Upper lobe of left lung (tissue), 6 donors: Measurements from ENCODE around the gene BMPR1B. TPM values are rescaled to one million over a fixed set of nuclear protein-coding genes. Genes with fewer than 3 reads are reported as not detected.

Experiments used
- ATAC-seq, 2 donors: fragments of 200-7000 bp; cut with Tn5 transposase; one replicate each; pipeline ENCODE4 v1.9.1; 2022; ENCODE audit warnings: mild to moderate bottlenecking in 2 of 2, moderate library complexity in 2 of 2; ENCODE audit not compliant: low FRiP score in 2 of 2
- DNase-seq, 2 donors: peaks; one replicate each; pipeline ENCODE4 v3.0.0-alpha.2; 2019 to 2020
- H3K27ac ChIP-seq, 4 donors: fragments of 200-600 bp; sonication (generic); one replicate each; pipeline ENCODE4 v1.5.1; 2016 to 2019
- H3K27me3 ChIP-seq, 4 donors: fragments of 200-600 bp; sonication (generic); one replicate each; pipeline ENCODE4 v1.5.1; 2017 to 2019
- H3K36me3 ChIP-seq, 4 donors: fragments of 200-600 bp; sonication (generic); one replicate each; pipeline ENCODE4 v1.5.1; 2016 to 2019
- H3K4me1 ChIP-seq, 4 donors: fragments of 200-600 bp; sonication (generic); one replicate each; pipeline ENCODE4 v1.5.1; 2018 to 2019
- H3K4me3 ChIP-seq, 4 donors: fragments of 200-600 bp; sonication (generic); one replicate each; pipeline ENCODE4 v1.5.1; 2017 to 2019; ENCODE audit warnings: mild to moderate bottlenecking in 2 of 4, moderate library complexity in 1 of 4
- H3K9me3 ChIP-seq, 4 donors: fragments of 200-600 bp; sonication (generic); one replicate each; pipeline ENCODE4 v1.5.1; 2018 to 2019
- EP300 ChIP-seq, 4 donors: sonication (generic); formaldehyde crosslinking; IDR thresholded peaks; one replicate each; pipeline ENCODE4 v1.5.1; 2017; ENCODE audit warnings: antibody characterized with exemption in 4 of 4, control low read depth in 2 of 4
- POLR2A ChIP-seq, 4 donors: fragments of 450-650 bp; IDR thresholded peaks; one replicate each; pipeline ENCODE4 v1.5.1; 2016 to 2017; ENCODE audit warnings: antibody characterized with exemption in 4 of 4, mild to moderate bottlenecking in 2 of 4
- POLR2AphosphoS5 ChIP-seq, 2 donors: sonication (generic); formaldehyde crosslinking; IDR thresholded peaks; one replicate each; pipeline ENCODE4 v1.5.1; 2017; ENCODE audit warnings: antibody characterized with exemption in 2 of 2
- WGBS, 2 donors: methylation state at CpG; one replicate each; pipeline ENCODE4 v1.1.5; 2017 to 2018; 5-methylcytosine and 5-hydroxymethylcytosine counted together
- total RNA-seq, 6 donors: library from RNA; depleted of rRNA in 4 of 6; stranded (reverse); fragments of >200 nt in 4 of 6; gene quantifications; one replicate each; pipeline versions ENCODE4 v1.1.0 to v1.2.1, GENCODE V29; 2016 to 2021
- TF ChIP-seq, protein P1 (sequence below), 6 experiments: fragments of 450-650 bp in 4 of 6; fragments of 200-600 bp in 2 of 6; sonication (generic) in 2 of 6; IDR thresholded peaks; one replicate each; pipeline ENCODE4 v1.5.1; 2016 to 2019; ENCODE audit warnings: antibody characterized with exemption in 6 of 6
- donor health status: DM: no; HTN: no; CAD: no; lungs with moderate emphysema.
- donor health status: DM: no; HTN: yes; CAD: no; lungs with severe emphysema.

The BMPR1B gene
- total RNA-seq, 6 donors from 2014 or later: 0.78 to 7.7 (median 3.5) TPM

DNA sequence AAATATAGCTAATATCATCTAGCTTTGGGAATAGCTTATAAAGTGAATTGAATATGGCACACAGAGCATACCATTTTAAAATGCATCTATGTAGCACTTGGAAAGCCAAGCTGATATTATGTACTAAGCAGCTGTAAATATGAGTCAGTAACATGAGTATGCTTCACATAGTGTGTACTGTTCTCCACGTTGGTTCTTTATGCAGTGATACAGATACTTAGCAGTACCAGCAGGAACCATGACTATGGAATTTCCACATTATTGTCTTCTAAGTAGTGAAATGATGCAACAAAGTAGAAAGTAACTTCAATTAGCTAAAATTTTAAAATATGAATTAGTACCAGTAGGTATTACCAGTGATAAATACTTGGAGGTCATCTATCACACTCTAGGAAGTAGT lies 320.1 kb downstream of the BMPR1B start:
- no peaks in the 10 kb centered on the region for H3K9me3 ChIP-seq
- DNase-seq: no peak
- H3K4me3 ChIP-seq: no peak overlapping the region
- H3K27ac ChIP-seq: no peak overlapping the region
- H3K36me3 ChIP-seq: no peaks in the 10 kb centered on the region
- H3K4me1 ChIP-seq: no peaks in the 10 kb centered on the region
- TF ChIP-seq POLR2AphosphoS5 (IDR thresholded peaks at IDR 0.05) (no peak), EP300 (IDR thresholded peaks at IDR 0.05) (no peak), POLR2A (IDR thresholded peaks at IDR 0.05) (no peak)
- TF ChIP-seq, protein P1, sequence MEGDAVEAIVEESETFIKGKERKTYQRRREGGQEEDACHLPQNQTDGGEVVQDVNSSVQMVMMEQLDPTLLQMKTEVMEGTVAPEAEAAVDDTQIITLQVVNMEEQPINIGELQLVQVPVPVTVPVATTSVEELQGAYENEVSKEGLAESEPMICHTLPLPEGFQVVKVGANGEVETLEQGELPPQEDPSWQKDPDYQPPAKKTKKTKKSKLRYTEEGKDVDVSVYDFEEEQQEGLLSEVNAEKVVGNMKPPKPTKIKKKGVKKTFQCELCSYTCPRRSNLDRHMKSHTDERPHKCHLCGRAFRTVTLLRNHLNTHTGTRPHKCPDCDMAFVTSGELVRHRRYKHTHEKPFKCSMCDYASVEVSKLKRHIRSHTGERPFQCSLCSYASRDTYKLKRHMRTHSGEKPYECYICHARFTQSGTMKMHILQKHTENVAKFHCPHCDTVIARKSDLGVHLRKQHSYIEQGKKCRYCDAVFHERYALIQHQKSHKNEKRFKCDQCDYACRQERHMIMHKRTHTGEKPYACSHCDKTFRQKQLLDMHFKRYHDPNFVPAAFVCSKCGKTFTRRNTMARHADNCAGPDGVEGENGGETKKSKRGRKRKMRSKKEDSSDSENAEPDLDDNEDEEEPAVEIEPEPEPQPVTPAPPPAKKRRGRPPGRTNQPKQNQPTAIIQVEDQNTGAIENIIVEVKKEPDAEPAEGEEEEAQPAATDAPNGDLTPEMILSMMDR (IDR thresholded peaks at IDR 0.05): no peak
- 50 to 57% methylated on average over 1 of the region's 1 CpG for WGBS, 2 donors
- no peak for ATAC-seq
- H3K27me3 ChIP-seq: no peaks in the 10 kb centered on the region

GRCh38 chr4:95080969-95081368 lies 323.2 kb downstream of the BMPR1B start:
- TF ChIP-seq POLR2A (IDR thresholded peaks at IDR 0.05): no peak
- H3K4me1 ChIP-seq: no peaks in the 10 kb centered on the region
- WGBS, 2 donors: 66 to 71% methylated on average over 3 of the region's 3 CpGs

DNA sequence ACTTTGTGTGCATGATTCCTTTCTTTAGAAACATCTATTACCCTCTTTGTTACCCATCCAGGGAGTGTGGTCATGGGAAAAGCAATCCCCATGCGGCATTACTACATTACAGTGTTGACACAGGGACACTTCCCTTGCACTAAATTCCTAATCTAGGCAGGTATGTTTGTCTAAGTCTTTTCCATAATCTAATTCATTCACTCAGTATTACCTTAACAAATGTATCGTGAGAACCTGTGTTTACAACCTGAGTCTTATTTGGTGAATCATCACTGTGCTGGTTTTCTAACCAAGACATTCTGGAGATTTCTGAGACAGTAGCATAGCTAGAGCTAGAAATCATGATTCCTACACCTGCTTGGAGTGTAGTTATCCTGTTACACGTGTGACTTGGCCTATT lies 326.8 kb downstream of the BMPR1B start:
- TF ChIP-seq, protein P1 (IDR thresholded peaks at IDR 0.05): no peak
- no peak for TF ChIP-seq EP300 (IDR thresholded peaks at IDR 0.05)
- no peak for TF ChIP-seq POLR2A (IDR thresholded peaks at IDR 0.05)
- TF ChIP-seq POLR2AphosphoS5 (IDR thresholded peaks at IDR 0.05): no peak
- no peak for ATAC-seq
- WGBS, 2 donors: 81 to 82% methylated on average over 3 of the region's 3 CpGs

More at GRCh38 chr4:95080969-95081368, 323.2 kb downstream of the BMPR1B start:
- no peaks in the 10 kb centered on the region for H3K9me3 ChIP-seq
- no peaks in the 10 kb centered on the region for H3K27me3 ChIP-seq
- no peaks in the 10 kb centered on the region for H3K36me3 ChIP-seq
- DNase-seq (no peak), ATAC-seq (no peak)
- no peak overlapping the region for H3K4me3 ChIP-seq
- no peak overlapping the region for H3K27ac ChIP-seq

DNA sequence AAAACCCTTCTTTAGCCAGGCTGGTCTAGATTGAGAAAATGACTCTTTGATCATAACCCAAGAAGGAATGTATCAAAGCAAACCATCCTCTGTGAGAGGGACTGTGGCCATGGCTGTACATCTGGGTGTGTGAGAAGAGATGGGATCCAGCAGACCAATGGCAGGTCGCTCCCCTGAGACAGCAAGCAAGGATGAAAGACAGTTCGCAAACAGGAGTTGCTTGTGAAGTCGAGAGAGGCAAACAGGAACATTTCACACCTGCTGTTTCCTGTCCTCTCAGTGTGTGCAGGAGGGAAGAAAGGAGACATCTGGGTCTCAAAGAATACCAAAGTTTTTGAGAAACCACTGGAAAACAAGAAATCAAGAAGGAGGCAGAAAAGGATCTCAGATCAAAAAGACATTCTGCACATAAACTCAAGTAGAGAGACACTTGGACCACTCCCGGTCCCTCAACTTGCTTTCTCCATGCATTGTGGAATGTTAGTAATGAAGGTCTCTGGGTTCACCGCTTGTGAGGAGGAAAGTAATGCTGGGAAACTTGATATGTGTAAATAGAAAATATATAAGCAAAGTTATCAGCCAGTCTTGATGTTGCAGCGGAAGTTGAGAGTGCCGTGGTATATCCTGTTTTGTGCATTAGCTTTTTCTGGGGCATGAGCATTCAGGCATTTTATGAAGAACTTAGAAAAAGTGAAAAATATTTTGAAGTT lies 327.5 kb downstream of the BMPR1B start:
- H3K4me3 ChIP-seq: no peak overlapping the region
- H3K36me3 ChIP-seq: no peaks in the 10 kb centered on the region
- ATAC-seq (no peak), DNase-seq (no peak)
- WGBS, 2 donors: 38 to 45% methylated on average over 7 of the region's 7 CpGs
- no peaks in the 10 kb centered on the region for H3K27me3 ChIP-seq
- H3K9me3 ChIP-seq: no peaks in the 10 kb centered on the region
- no peak overlapping the region for H3K27ac ChIP-seq
- no peak for TF ChIP-seq EP300 (IDR thresholded peaks at IDR 0.05)
- TF ChIP-seq POLR2AphosphoS5 (IDR thresholded peaks at IDR 0.05): no peak
- no peak for TF ChIP-seq POLR2A (IDR thresholded peaks at IDR 0.05)
- TF ChIP-seq, protein P1 (IDR thresholded peaks at IDR 0.05): no peak
- H3K4me1 ChIP-seq: no peaks in the 10 kb centered on the region

More for the DNA sequence above, 326.8 kb downstream of the BMPR1B start:
- Histone ChIP-seq H3K4me1 (no peaks in the 10 kb centered on the region), H3K27me3 (no peaks in the 10 kb centered on the region), H3K9me3 (no peaks in the 10 kb centered on the region), H3K27ac (no peak overlapping the region), H3K36me3 (no peaks in the 10 kb centered on the region), H3K4me3 (no peak overlapping the region)
- DNase-seq: no peak

DNA sequence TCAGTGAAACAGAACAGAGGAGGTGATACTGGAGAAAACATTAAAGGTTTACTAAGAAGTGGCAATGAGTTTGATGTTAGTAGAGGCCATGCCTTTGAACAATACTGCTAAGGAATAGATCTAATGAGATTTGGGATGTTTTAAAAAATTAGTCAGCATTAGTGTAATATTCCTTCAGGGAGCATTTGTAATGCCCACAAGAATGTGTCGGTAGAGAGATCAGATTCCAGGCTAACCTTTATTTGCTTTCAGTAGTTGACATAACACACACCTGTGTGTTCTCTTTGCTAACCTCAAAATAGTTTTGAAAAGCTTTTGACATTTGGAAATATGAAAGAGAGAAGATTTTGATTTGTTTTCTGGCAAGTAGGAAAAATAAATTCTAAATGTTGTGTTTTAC lies 328.8 kb downstream of the BMPR1B start:
- Histone ChIP-seq H3K4me1 (no peaks in the 10 kb centered on the region), H3K27me3 (no peaks in the 10 kb centered on the region), H3K9me3 (no peaks in the 10 kb centered on the region), H3K4me3 (no peak overlapping the region), H3K36me3 (no peaks in the 10 kb centered on the region), H3K27ac (no peak overlapping the region)
- TF ChIP-seq, protein P1 (IDR thresholded peaks at IDR 0.05): no peak
- TF ChIP-seq EP300 (IDR thresholded peaks at IDR 0.05): no peak
- TF ChIP-seq POLR2A (IDR thresholded peaks at IDR 0.05): no peak
- no peak for TF ChIP-seq POLR2AphosphoS5 (IDR thresholded peaks at IDR 0.05)
- 62 to 69% methylated on average over 1 of the region's 1 CpG for WGBS, 2 donors
- ATAC-seq: no peak
- no peak for DNase-seq
